ENCODE data around the gene COL4A1.
A peak's percentile ranks its signal among the peaks of the same experiment; 100 is the strongest.
"Not testable (repeated sequence)": the region's sequence is repeated elsewhere in the genome, so short reads cannot be mapped to it uniquely, and the experiment has no call there.

The COL4A1 gene

GRCh38 chr13:110128546-110128945 lies 178.4 kb downstream of the COL4A1 start:
- no peak for DNase-seq

- no peak for DNase-seq
These were observed 178.9 kb downstream of the COL4A1 start for GRCh38 chr13:110127986-110128511.

- DNase-seq, result no peak
These were observed 180.5 kb downstream of the COL4A1 start for GRCh38 chr13:110126391-110126961.

GRCh38 chr13:110125613-110126272 lies 181.2 kb downstream of the COL4A1 start:
- DNase-seq, result no peak

- DNase-seq, result no peak
These were observed 181.8 kb downstream of the COL4A1 start for GRCh38 chr13:110125157-110125556.

- DNase-seq, result no peak
These were observed 182.6 kb downstream of the COL4A1 start for GRCh38 chr13:110124201-110124940.

- DNase-seq, result no peak
These were observed 183.7 kb downstream of the COL4A1 start for GRCh38 chr13:110123041-110123809.

GRCh38 chr13:110121422-110122083 lies 185.4 kb downstream of the COL4A1 start:
- no peak for DNase-seq

GRCh38 chr13:110119935-110120905 lies 186.7 kb downstream of the COL4A1 start:
- no peak for DNase-seq

GRCh38 chr13:110118106-110118505 lies 188.9 kb downstream of the COL4A1 start:
- DNase-seq, result no peak

GRCh38 chr13:110116072-110116487 lies 190.9 kb downstream of the COL4A1 start:
- DNase-seq, result no peak

GRCh38 chr13:110115591-110115990 lies 191.4 kb downstream of the COL4A1 start:
- no peak for DNase-seq

GRCh38 chr13:110114316-110114715 lies 192.6 kb downstream of the COL4A1 start:
- no peak for DNase-seq

GRCh38 chr13:110113284-110113764 lies 193.6 kb downstream of the COL4A1 start:
- peak; percentile 90 for DNase-seq

GRCh38 chr13:110112379-110112778 lies 194.6 kb downstream of the COL4A1 start:
- DNase-seq, result not testable (repeated sequence)

GRCh38 chr13:110110783-110111182 lies 196.2 kb downstream of the COL4A1 start:
- no peak for DNase-seq

- DNase-seq, result no peak
These were observed 197.0 kb downstream of the COL4A1 start for GRCh38 chr13:110109910-110110309.

GRCh38 chr13:110109140-110109783 lies 197.7 kb downstream of the COL4A1 start:
- DNase-seq, result no peak

GRCh38 chr13:110108348-110109139 lies 198.4 kb downstream of the COL4A1 start:
- DNase-seq, result no peak

All from SIG-M5 (cell line).